GM23248 (cell line): ENCODE data around the gene UFM1. TPM values are rescaled to one million over a fixed set of nuclear protein-coding genes. Genes with fewer than 3 reads are reported as not detected.

Source experiments
- DNase-seq: peaks from one replicate; pipeline ENCODE4 v3.0.0-alpha.2; 2015
- H2AFZ ChIP-seq: fragments of 200-600 bp; sonication (generic); 2 replicates; pipeline ENCODE4 v1.6.1; 2016; ENCODE audit warnings: antibody characterized with exemption
- H3F3A ChIP-seq: fragments of 200-600 bp; sonication (generic); 2 replicates; pipeline ENCODE4 v1.6.1; 2016; ENCODE audit warnings: mild to moderate bottlenecking, antibody characterized with exemption, mixed run types; ENCODE audit not compliant: insufficient read depth
- H3K27ac ChIP-seq: fragments of 200-600 bp; sonication (generic); 2 replicates; pipeline ENCODE4 v1.5.1; 2016; ENCODE audit warnings: mild to moderate bottlenecking
- H3K27me3 ChIP-seq: fragments of 200-600 bp; sonication (generic); replicated peaks from 2 replicates; pipeline ENCODE4 v1.6.1; 2016; ENCODE audit warnings: mild to moderate bottlenecking; ENCODE audit not compliant: insufficient read depth
- H3K36me3 ChIP-seq: fragments of 200-600 bp; sonication (generic); 2 replicates; pipeline ENCODE4 v1.6.1; 2016; ENCODE audit warnings: low read depth, mild to moderate bottlenecking
- H3K4me1 ChIP-seq: fragments of 200-600 bp; sonication (generic); 2 replicates; pipeline ENCODE4 v1.6.1; 2016; ENCODE audit warnings: mild to moderate bottlenecking; ENCODE audit not compliant: insufficient read depth
- H3K4me2 ChIP-seq: fragments of 200-600 bp; sonication (generic); one replicate; pipeline ENCODE4 v1.6.1; 2016; ENCODE audit warnings: mild to moderate bottlenecking; ENCODE audit not compliant: unreplicated experiment
- H3K4me3 ChIP-seq: fragments of 200-600 bp; sonication (generic); 2 replicates; pipeline ENCODE4 v1.5.1; 2016; ENCODE audit warnings: mild to moderate bottlenecking
- H3K79me2 ChIP-seq: fragments of 200-600 bp; sonication (generic); 2 replicates; pipeline ENCODE4 v1.6.1; 2016; ENCODE audit warnings: mild to moderate bottlenecking; ENCODE audit not compliant: insufficient read depth
- H3K9ac ChIP-seq: fragments of 200-600 bp; sonication (generic); 2 replicates; pipeline ENCODE4 v1.6.1; 2016; ENCODE audit warnings: mild to moderate bottlenecking
- H3K9me2 ChIP-seq: fragments of 200-600 bp; sonication (generic); 2 replicates; pipeline ENCODE4 v1.6.1; 2016; ENCODE audit warnings: mixed run types, mild to moderate bottlenecking, moderate library complexity; ENCODE audit not compliant: insufficient read depth
- H3K9me3 ChIP-seq: fragments of 200-600 bp; sonication (generic); one replicate; pipeline ENCODE4 v1.6.1; 2017; ENCODE audit warnings: low read depth
- H4K20me1 ChIP-seq: fragments of 200-600 bp; sonication (generic); 2 replicates; pipeline ENCODE4 v1.6.0; 2016; ENCODE audit not compliant: insufficient read depth
- EZH2 ChIP-seq: fragments of 200-600 bp; sonication (generic); IDR thresholded peaks from 2 replicates; pipeline ENCODE4 v1.6.1; 2018; ENCODE audit warnings: antibody characterized with exemption, mild to moderate bottlenecking; ENCODE audit not compliant: insufficient read depth, poor library complexity, severe bottlenecking
- EZH2phosphoT487 ChIP-seq: fragments of 200-600 bp; sonication (generic); IDR thresholded peaks from 2 replicates; pipeline ENCODE4 v1.6.1; 2018; ENCODE audit warnings: antibody characterized with exemption, moderate library complexity, mild to moderate bottlenecking, low read depth; ENCODE audit not compliant: insufficient read depth
- WGBS, 2 experiments: methylation state at CpG; one replicate each; pipeline ENCODE4 v1.1.6; 2015 to 2017; ENCODE audit warnings: low lambda C conversion rate in 2 of 2, low coverage in 1 of 2; ENCODE audit errors: missing lambda C conversion rate in 2 of 2; 5-methylcytosine and 5-hydroxymethylcytosine counted together
- in situ Hi-C: fragments of 300-500 bp; cut with MboI; formaldehyde crosslinking; loops from 2 replicates; pipeline ENCODE4 v1.15.0; 2020
- polyA plus RNA-seq: library from polyadenylated mRNA; unstranded; fragments of >200 nt; fragmentation: Nextera tagmentation; extraction: Ambion mirVana; gene quantifications from 2 replicates; pipeline ENCODE4 v1.2.1, GENCODE V29; 2016
- total RNA-seq: library from RNA; depleted of rRNA; stranded (reverse); fragments of >200 nt; shearing (Covaris generic); gene quantifications from 2 replicates; pipeline ENCODE4 v1.2.3, GENCODE V29; 2014; rRNA removed

The UFM1 gene
- total RNA-seq (125 and 131 TPM in 2 replicates), polyA plus RNA-seq (125 and 130 TPM in 2 replicates)

DNA sequence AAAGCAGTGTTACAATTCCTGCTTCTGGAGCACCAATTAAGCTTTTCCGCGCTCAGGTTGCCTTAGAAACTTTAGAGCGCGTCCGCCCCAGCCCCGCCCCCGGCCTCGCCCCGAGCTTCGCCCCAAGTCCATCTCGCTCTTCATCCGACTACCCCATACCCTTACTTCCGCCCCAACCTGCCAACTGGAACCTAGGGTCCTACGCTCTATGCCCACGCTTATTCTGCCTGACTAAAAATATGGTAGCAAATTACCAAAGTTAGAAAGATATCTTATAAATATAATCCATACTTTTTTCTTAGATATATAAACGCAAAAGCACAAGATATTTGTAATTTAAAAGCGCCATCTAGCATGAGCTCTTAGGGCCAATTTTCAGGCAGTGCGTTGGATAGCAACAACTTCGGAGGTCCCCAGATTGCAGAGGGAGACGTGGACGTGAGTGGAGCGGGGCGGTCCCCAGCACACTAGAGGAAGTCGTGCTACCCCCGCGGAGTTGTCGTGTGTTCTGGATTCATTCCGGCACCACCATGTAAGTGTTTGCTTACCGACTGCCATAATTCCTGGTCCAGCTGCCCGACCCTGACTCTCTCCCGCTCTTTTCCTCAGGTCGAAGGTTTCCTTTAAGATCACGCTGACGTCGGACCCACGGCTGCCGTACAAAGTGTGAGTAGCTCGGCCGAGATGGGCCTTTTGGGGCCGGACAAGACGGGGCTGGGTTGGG is at the start of gene UFM1:
TSS of gene UFM1 (plus strand) at position 462 of the 724 bp plus-strand sequence. CDS start at position 531, 69 bp downstream.
- Histone ChIP-seq H3F3A (peaks cover 8% of the 10 kb centered on the region; the same call in 1 of the 2 replicates), H3K4me1 (peaks cover 22% of the 10 kb centered on the region)
- in situ Hi-C loops, result loop anchor here (25.0 kb wide), 2 partner anchors 712 to 1312 kb away; no protein-coding TSS in a partner anchor

GRCh38 chr13:38301236-38301635 is 48.4 kb upstream of the UFM1 start:
- Histone ChIP-seq H3K4me1 (no peaks in the 10 kb centered on the region), H3K4me3 (no peak overlapping the region), H3K27me3 (no peaks in the 10 kb centered on the region), H3K27ac (no peak overlapping the region), H2AFZ (no peak overlapping the region), H3K9ac (no peak overlapping the region), H4K20me1 (no peaks in the 10 kb centered on the region), H3K9me3 (no peaks in the 10 kb centered on the region), H3K9me2 (no peaks in the 10 kb centered on the region), H3K4me2 (no peak overlapping the region), H3K79me2 (no peaks in the 10 kb centered on the region), H3K36me3 (no peaks in the 10 kb centered on the region), H3F3A (no peaks in the 10 kb centered on the region)
- DNase-seq, result no peak
- TF ChIP-seq EZH2phosphoT487 (no peak), EZH2 (no peak)
- in situ Hi-C loops, result no loop called here
- WGBS, 2 experiments, result 78 to 85% methylated on average over 4 of the region's 4 CpGs

More for the DNA sequence above, at the start of gene UFM1:
- Histone ChIP-seq H3K79me2 (peaks cover 49% of the 10 kb centered on the region), H3K4me3 (peak within 1 kb of the TSS; percentile 83), H3K9ac (peak within 1 kb of the TSS; percentile 97), H3K4me2 (peak within 1 kb of the TSS; percentile 96), H2AFZ (peak within 1 kb of the TSS; percentile 85), H3K36me3 (peaks cover 26% of the 10 kb centered on the region), H3K27me3 (no peaks in the 10 kb centered on the region), H3K9me3 (no peaks in the 10 kb centered on the region), H3K27ac (peak within 1 kb of the TSS; percentile 95), H4K20me1 (peaks cover 6% of the 10 kb centered on the region; the same call in 1 of the 2 replicates), H3K9me2 (no peaks in the 10 kb centered on the region)
- WGBS, 2 experiments, result 1% methylated on average over 35 to 41 of the region's 41 CpGs
- peak; percentile 96 for DNase-seq
- TF ChIP-seq EZH2phosphoT487 (no peak), EZH2 (no peak)

DNA sequence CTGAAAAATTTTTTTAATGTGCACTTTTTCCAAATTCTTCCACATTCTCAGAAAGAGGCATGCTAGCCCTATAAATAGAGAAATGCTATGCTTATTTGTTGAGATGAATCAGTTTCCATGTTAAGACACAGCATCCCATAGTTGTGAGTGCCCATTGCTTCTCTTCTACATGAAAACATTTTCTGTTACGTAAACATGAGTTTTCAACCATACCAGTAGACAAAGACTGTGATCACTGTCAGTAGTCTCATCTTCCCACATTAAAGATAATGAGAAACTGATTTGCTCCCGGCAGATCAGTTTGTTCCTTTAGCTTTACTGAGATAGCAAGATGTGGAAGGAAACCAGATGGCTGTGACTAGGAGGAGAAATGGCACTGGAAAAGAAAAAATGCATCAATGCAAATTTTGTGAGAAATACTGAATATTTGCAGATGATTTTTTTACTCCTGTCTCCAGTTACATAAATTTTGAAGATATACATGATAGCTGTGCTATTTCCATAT is 45.8 kb upstream of the UFM1 start:
- 38 to 41% methylated on average over 2 of the region's 2 CpGs for WGBS, 2 experiments
- TF ChIP-seq EZH2phosphoT487, result no peak
- Histone ChIP-seq H3K27me3 (no peaks in the 10 kb centered on the region), H2AFZ (no peak overlapping the region), H3K4me3 (no peak overlapping the region), H3K36me3 (no peaks in the 10 kb centered on the region), H3K4me1 (peaks cover 5% of the 10 kb centered on the region; the same call in 1 of the 2 replicates), H3K9ac (no peak overlapping the region), H3K9me3 (no peaks in the 10 kb centered on the region), H3K79me2 (no peaks in the 10 kb centered on the region), H4K20me1 (no peaks in the 10 kb centered on the region), H3K9me2 (no peaks in the 10 kb centered on the region), H3K27ac (no peak overlapping the region), H3F3A (peaks cover 11% of the 10 kb centered on the region), H3K4me2 (no peak overlapping the region)
- in situ Hi-C loops, result no loop called here
- DNase-seq, result no peak

DNA sequence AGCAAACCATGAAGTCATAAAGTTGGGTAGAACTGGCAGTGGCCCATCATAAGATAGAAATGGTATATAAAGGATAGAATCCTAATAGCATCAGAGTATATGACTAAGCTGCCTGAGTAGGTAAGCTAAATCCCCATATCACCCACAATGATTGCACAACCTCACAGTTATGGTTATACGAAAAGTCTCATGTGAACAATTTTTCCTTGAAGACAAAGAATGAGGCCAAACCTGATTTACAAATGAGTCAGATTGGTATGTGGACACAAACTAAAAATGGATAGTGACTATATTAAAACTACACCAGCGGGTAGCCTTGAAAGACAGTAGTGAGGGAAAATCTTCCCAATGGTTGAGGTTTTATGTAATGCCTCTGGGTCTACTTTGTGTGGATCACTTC is 40.9 kb upstream of the UFM1 start:
- peaks cover 11% of the 10 kb centered on the region for H3K4me1 ChIP-seq
- no peaks in the 10 kb centered on the region for H3K79me2 ChIP-seq
- in situ Hi-C loops, result no loop called here
- no peaks in the 10 kb centered on the region for H3K9me2 ChIP-seq
- TF ChIP-seq EZH2phosphoT487 (no peak), EZH2 (no peak)
- WGBS, 2 experiments, result 8 to 9% methylated on average over 2 of the region's 2 CpGs
- no peak overlapping the region for H3K4me2 ChIP-seq
- no peak overlapping the region for H2AFZ ChIP-seq
- H3K4me3 ChIP-seq, result no peak overlapping the region
- peak overlapping the region; percentile 28; the same call in 1 of the 2 replicates for H3K27ac ChIP-seq
- H4K20me1 ChIP-seq, result no peaks in the 10 kb centered on the region
- H3K9me3 ChIP-seq, result no peaks in the 10 kb centered on the region
- peak; percentile 89 for DNase-seq
- no peak overlapping the region for H3K9ac ChIP-seq
- H3K36me3 ChIP-seq, result no peaks in the 10 kb centered on the region
- H3K27me3 ChIP-seq, result no peaks in the 10 kb centered on the region
- peaks cover 24% of the 10 kb centered on the region for H3F3A ChIP-seq
